PC-9 (cell line): ENCODE results near the gene ACTA1. TPM values are rescaled to one million over a fixed set of nuclear protein-coding genes. Genes with fewer than 3 reads are reported as not detected.

Source experiments
- BruUV-seq: library from RNA; stranded (reverse); fragments of 400-500 nt; replicated peaks from 2 replicates; lab custom pipeline; 2021; lab: Mats Ljungman, UMichigan
- CTCF ChIA-PET: fragments of 300-600 bp; sonication (Branson Sonifier 250); formaldehyde crosslinking; loops from one replicate; lab custom pipeline; 2022; ENCODE audit warnings: antibody characterized with exemption; lab: Charles Lee
- POLR2A ChIA-PET: fragments of 300-600 bp; sonication (Branson Sonifier 250); formaldehyde crosslinking; loops from one replicate; lab custom pipeline; 2022; ENCODE audit warnings: antibody characterized with exemption; ENCODE audit not compliant: unreplicated experiment; lab: Charles Lee
- DNase-seq, 2 experiments: peaks; one replicate each; pipeline versions ENCODE4 v3.0.0 to v3.0.0-alpha.2; 2015 to 2022; ENCODE audit warnings: mixed read lengths in 1 of 2
- H2AFZ ChIP-seq: fragments of 200-600 bp; sonication (generic); 2 replicates; pipeline ENCODE4 v1.8.1; 2017; ENCODE audit warnings: antibody characterized with exemption
- H3F3A ChIP-seq: fragments of 200-600 bp; sonication (generic); 2 replicates; pipeline ENCODE4 v1.8.1; 2017; ENCODE audit warnings: antibody characterized with exemption, mild to moderate bottlenecking, low read depth; ENCODE audit not compliant: insufficient read depth
- H3K27ac ChIP-seq: fragments of 200-600 bp; sonication (generic); 2 replicates; pipeline ENCODE4 v1.6.1; 2016; ENCODE audit warnings: mixed run types
- H3K27me3 ChIP-seq: fragments of 200-600 bp; sonication (generic); 2 replicates; pipeline ENCODE4 v1.6.1; 2016; ENCODE audit warnings: low read depth, mixed run types; ENCODE audit not compliant: insufficient read depth
- H3K36me3 ChIP-seq: fragments of 200-600 bp; sonication (generic); 2 replicates; pipeline ENCODE4 v1.6.1; 2016; ENCODE audit warnings: low read depth, mixed run types
- H3K4me1 ChIP-seq: fragments of 200-600 bp; sonication (generic); replicated peaks from 2 replicates; pipeline ENCODE4 v1.6.1; 2016; ENCODE audit warnings: mixed run types; ENCODE audit not compliant: insufficient read depth
- H3K4me2 ChIP-seq: fragments of 200-600 bp; sonication (generic); 2 replicates; pipeline ENCODE4 v1.6.1; 2017; ENCODE audit warnings: mixed run types
- H3K4me3 ChIP-seq: fragments of 200-600 bp; sonication (generic); 2 replicates; pipeline ENCODE4 v1.6.1; 2016; ENCODE audit warnings: mixed run types
- H3K79me2 ChIP-seq: fragments of 200-600 bp; sonication (generic); 2 replicates; pipeline ENCODE4 v1.6.1; 2017; ENCODE audit warnings: low read depth, mixed run types
- H3K9me2 ChIP-seq: fragments of 200-600 bp; sonication (generic); 2 replicates; pipeline ENCODE4 v1.8.1; 2017; ENCODE audit warnings: mild to moderate bottlenecking; ENCODE audit not compliant: insufficient read depth
- H3K9me3 ChIP-seq: fragments of 200-600 bp; sonication (generic); 2 replicates; pipeline ENCODE4 v1.8.1; 2016; ENCODE audit warnings: low read depth; ENCODE audit not compliant: insufficient read depth
- H4K20me1 ChIP-seq: fragments of 200-600 bp; sonication (generic); 2 replicates; pipeline ENCODE4 v1.8.1; 2017; ENCODE audit not compliant: insufficient read depth
- EZH2 ChIP-seq: fragments of 200-600 bp; sonication (generic); IDR thresholded peaks from 2 replicates; pipeline ENCODE4 v1.8.0; 2017; ENCODE audit warnings: antibody characterized with exemption, low read depth
- intact Hi-C: fragments of 100-400 bp; cut with micrococcal nuclease; formaldehyde crosslinking; loops from one replicate; pipeline ENCODE4 v1.10.0; 2022; ENCODE audit not compliant: unreplicated experiment
- total RNA-seq: library from RNA; stranded (reverse); gene quantifications from 2 replicates; pipeline ENCODE4 v1.2.3, GENCODE V29; 2021
- TF ChIP-seq, protein P1 (sequence below): fragments of 200-600 bp; sonication (generic); conservative IDR thresholded peaks from 2 replicates; pipeline ENCODE4 v1.6.1; 2017; ENCODE audit warnings: mixed run types, antibody characterized with exemption, mild to moderate bottlenecking, moderate library complexity

ACTA1 gene
- total RNA-seq, 1 experiment from 2014 or later = not detected

DNA sequence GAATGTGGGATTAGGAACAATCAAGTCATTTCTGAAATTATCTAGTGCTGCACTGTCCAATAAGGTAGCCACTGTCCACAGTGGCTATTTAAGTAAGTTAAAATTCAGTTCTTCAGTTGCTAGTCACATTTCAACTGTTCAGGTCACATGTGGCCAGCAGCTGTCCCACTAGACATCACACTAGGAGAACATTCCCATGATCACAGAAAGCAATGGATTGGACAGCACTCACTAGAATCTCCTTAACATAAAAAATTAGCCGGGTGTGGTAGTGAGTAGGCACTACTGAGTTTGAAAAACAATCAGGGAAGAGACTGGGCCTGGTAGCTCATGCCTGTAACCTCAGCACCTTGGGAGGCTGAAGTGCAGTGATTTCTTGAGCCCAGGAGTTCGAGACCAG is 40.6 kb upstream of the ACTA1 start:
- H3K4me2 ChIP-seq = no peak overlapping the region
- no peaks in the 10 kb centered on the region for H3K27me3 ChIP-seq
- H3K79me2 ChIP-seq = no peaks in the 10 kb centered on the region
- peaks cover 5% of the 10 kb centered on the region; the same call in 1 of the 2 replicates for H3K36me3 ChIP-seq
- H4K20me1 ChIP-seq = no peaks in the 10 kb centered on the region
- intact Hi-C loops = no loop called here
- H3K4me1 ChIP-seq = no peaks in the 10 kb centered on the region
- H3K4me3 ChIP-seq = no peak overlapping the region
- H3F3A ChIP-seq = no peaks in the 10 kb centered on the region
- no peaks in the 10 kb centered on the region for H3K9me3 ChIP-seq
- DNase-seq = no peak
- CTCF ChIA-PET = no interaction called here
- BruUV-seq = no TSS peak
- no peaks in the 10 kb centered on the region for H3K9me2 ChIP-seq
- H3K27ac ChIP-seq = no peak overlapping the region
- no peak overlapping the region for H2AFZ ChIP-seq
- TF ChIP-seq, protein P1, sequence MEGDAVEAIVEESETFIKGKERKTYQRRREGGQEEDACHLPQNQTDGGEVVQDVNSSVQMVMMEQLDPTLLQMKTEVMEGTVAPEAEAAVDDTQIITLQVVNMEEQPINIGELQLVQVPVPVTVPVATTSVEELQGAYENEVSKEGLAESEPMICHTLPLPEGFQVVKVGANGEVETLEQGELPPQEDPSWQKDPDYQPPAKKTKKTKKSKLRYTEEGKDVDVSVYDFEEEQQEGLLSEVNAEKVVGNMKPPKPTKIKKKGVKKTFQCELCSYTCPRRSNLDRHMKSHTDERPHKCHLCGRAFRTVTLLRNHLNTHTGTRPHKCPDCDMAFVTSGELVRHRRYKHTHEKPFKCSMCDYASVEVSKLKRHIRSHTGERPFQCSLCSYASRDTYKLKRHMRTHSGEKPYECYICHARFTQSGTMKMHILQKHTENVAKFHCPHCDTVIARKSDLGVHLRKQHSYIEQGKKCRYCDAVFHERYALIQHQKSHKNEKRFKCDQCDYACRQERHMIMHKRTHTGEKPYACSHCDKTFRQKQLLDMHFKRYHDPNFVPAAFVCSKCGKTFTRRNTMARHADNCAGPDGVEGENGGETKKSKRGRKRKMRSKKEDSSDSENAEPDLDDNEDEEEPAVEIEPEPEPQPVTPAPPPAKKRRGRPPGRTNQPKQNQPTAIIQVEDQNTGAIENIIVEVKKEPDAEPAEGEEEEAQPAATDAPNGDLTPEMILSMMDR = no peak
- TF ChIP-seq EZH2 = no peak
- POLR2A ChIA-PET = no interaction called here

DNA sequence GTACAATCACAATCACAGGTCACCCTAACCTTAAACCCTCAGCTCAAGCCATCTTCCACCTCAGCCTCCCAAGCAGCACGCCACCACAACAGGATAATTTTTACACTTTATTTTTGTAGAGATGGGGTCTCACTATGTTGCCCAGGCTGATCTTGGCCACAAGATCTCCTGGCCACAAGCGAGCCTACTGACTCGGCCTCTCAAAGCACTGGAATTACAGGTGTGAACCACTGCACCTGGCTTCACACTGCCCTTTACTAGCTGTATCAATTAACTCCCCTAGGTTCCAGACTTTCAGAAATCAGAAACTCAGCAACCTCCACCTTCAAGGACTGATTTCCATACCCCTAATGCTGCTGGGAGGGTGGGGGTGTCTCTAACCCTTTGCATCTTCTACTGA is 37.3 kb upstream of the ACTA1 start:
- no peaks in the 10 kb centered on the region for H3F3A ChIP-seq
- no peaks in the 10 kb centered on the region for H3K79me2 ChIP-seq
- H3K4me3 ChIP-seq = no peak overlapping the region
- H3K4me2 ChIP-seq = no peak overlapping the region
- H3K9me2 ChIP-seq = no peaks in the 10 kb centered on the region
- intact Hi-C loops = no loop called here
- POLR2A ChIA-PET = no interaction called here
- CTCF ChIA-PET = no interaction called here
- H3K27me3 ChIP-seq = no peaks in the 10 kb centered on the region
- TF ChIP-seq, protein P1 = no peak
- TF ChIP-seq EZH2 = no peak
- BruUV-seq = no TSS peak
- H3K36me3 ChIP-seq = peaks cover 3% of the 10 kb centered on the region; the same call in 1 of the 2 replicates
- no peaks in the 10 kb centered on the region for H3K4me1 ChIP-seq
- H3K9me3 ChIP-seq = no peaks in the 10 kb centered on the region
- H2AFZ ChIP-seq = no peak overlapping the region
- H4K20me1 ChIP-seq = peaks cover 7% of the 10 kb centered on the region
- no peak for DNase-seq
- H3K27ac ChIP-seq = no peak overlapping the region

DNA sequence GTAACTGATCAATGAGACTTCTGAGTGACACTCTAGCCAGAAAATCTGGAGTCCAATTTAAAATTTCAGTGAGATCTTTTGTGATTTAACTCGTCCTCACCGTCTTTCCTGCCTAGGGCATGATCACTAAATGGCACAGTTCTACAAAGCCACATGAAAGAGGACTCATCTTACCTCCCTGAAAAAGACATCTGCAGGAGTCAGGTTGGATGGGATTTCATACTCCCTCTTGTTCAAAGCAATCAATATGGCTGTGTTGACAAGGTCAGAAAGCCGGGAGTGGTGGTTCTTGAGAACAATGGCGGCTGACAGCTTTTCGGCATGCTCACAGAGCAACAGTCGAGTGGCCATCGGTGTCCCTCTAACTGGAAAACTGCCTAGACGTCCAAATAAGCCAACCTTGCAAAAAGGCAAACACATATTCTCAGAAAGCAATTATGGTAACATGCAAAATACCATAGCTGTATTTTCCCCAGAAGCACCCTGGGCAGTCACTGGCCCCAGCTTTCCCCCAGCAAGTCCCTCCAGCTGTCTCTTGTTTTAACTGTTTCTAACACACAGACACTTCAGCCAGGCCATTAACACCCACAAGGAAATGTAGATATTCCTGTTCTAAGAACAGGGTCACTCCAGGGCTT is 36.6 kb upstream of the ACTA1 start:
- CTCF ChIA-PET = no interaction called here
- peaks cover 7% of the 10 kb centered on the region for H4K20me1 ChIP-seq
- TF ChIP-seq EZH2 = no peak
- TF ChIP-seq, protein P1 = no peak
- peaks cover 3% of the 10 kb centered on the region; the same call in 1 of the 2 replicates for H3K36me3 ChIP-seq
- H3K9me3 ChIP-seq = no peaks in the 10 kb centered on the region
- H3K4me3 ChIP-seq = no peak overlapping the region
- H3K27ac ChIP-seq = no peak overlapping the region
- H3K4me1 ChIP-seq = no peaks in the 10 kb centered on the region
- intact Hi-C loops = no loop called here
- POLR2A ChIA-PET = no interaction called here
- no TSS peak for BruUV-seq
- H3K9me2 ChIP-seq = no peaks in the 10 kb centered on the region
- no peaks in the 10 kb centered on the region for H3F3A ChIP-seq
- no peaks in the 10 kb centered on the region for H3K27me3 ChIP-seq
- no peaks in the 10 kb centered on the region for H3K79me2 ChIP-seq
- H3K4me2 ChIP-seq = no peak overlapping the region
- DNase-seq = no peak
- no peak overlapping the region for H2AFZ ChIP-seq
